Calu3 (cell line): ENCODE results near the gene BAZ1A. TPM values are rescaled to one million over a fixed set of nuclear protein-coding genes. Genes with fewer than 3 reads are reported as not detected.

Experiments
- BruUV-seq: library from RNA; stranded (reverse); fragments of 400-500 nt; replicated peaks from 2 replicates; lab custom pipeline; 2021; lab: Mats Ljungman, UMichigan
- CTCF ChIA-PET: fragments of 300-600 bp; sonication (Branson Sonifier 250); formaldehyde crosslinking; loops from one replicate; lab custom pipeline; 2022; ENCODE audit warnings: antibody characterized with exemption; lab: Charles Lee
- DNase-seq: peaks from one replicate; pipeline ENCODE4 v3.0.0; 2022
- H3K27ac Mint-ChIP-seq: one replicate; pipeline ENCODE4 v1.8.0; 2022; ENCODE audit warnings: mixed read lengths; ENCODE audit not compliant: unreplicated experiment
- H3K27me3 Mint-ChIP-seq: one replicate; pipeline ENCODE4 v1.8.0; 2022; ENCODE audit warnings: mixed read lengths; ENCODE audit not compliant: unreplicated experiment
- H3K36me3 Mint-ChIP-seq: one replicate; pipeline ENCODE4 v1.8.0; 2022; ENCODE audit warnings: mild to moderate bottlenecking, moderate library complexity, mixed read lengths; ENCODE audit not compliant: insufficient read depth, unreplicated experiment
- H3K4me1 Mint-ChIP-seq: one replicate; pipeline ENCODE4 v1.8.0; 2022; ENCODE audit warnings: mild to moderate bottlenecking, low read depth, mixed read lengths; ENCODE audit not compliant: unreplicated experiment
- H3K4me3 Mint-ChIP-seq: one replicate; pipeline ENCODE4 v1.8.0; 2022; ENCODE audit warnings: mild to moderate bottlenecking, low read depth, moderate library complexity, mixed read lengths; ENCODE audit not compliant: unreplicated experiment
- H3K9me3 Mint-ChIP-seq: one replicate; pipeline ENCODE4 v1.8.0; 2022; ENCODE audit warnings: low read depth, mixed read lengths; ENCODE audit not compliant: unreplicated experiment
- CTCF ChIP-seq: fragments of 200-600 bp; IDR thresholded peaks from one replicate; pipeline ENCODE4 v1.8.0; 2022; ENCODE audit warnings: antibody characterized with exemption; ENCODE audit not compliant: unreplicated experiment
- intact Hi-C: fragments of 100-400 bp; cut with micrococcal nuclease; formaldehyde crosslinking; loops from one replicate; pipeline ENCODE4 v1.10.0; 2022; ENCODE audit not compliant: unreplicated experiment
- total RNA-seq: library from RNA; stranded (reverse); gene quantifications from 2 replicates; pipeline ENCODE4 v1.2.3, GENCODE V29; 2022

The BAZ1A gene
- total RNA-seq, 1 experiment from 2014 or later: 35.7 TPM

- intact Hi-C loops: no loop called here
- CTCF ChIA-PET: no interaction called here
- no peak for DNase-seq
- Mint-ChIP-seq H3K4me1 (peaks cover 12% of the 10 kb centered on the region), H3K27me3 (no peaks in the 10 kb centered on the region), H3K36me3 (no peaks in the 10 kb centered on the region), H3K4me3 (no peak overlapping the region), H3K9me3 (no peaks in the 10 kb centered on the region), H3K27ac (no peak overlapping the region)
- no peak for TF ChIP-seq CTCF
- no TSS peak for BruUV-seq
Measured at GRCh38 chr14:34912966-34913365, 37.8 kb upstream of the BAZ1A start.

- Mint-ChIP-seq H3K27ac (no peak overlapping the region), H3K27me3 (no peaks in the 10 kb centered on the region), H3K4me3 (no peak overlapping the region), H3K36me3 (no peaks in the 10 kb centered on the region), H3K9me3 (no peaks in the 10 kb centered on the region), H3K4me1 (peaks cover 12% of the 10 kb centered on the region)
- no peak for DNase-seq
- BruUV-seq: no TSS peak
- TF ChIP-seq CTCF: no peak
- intact Hi-C loops: no loop called here
- CTCF ChIA-PET: interaction anchor here (0.8 kb wide), 1 partner anchor 15 kb away, joined by 3 read pairs; no protein-coding TSS in a partner anchor
Measured at GRCh38 chr14:34912182-34912581, 37.0 kb upstream of the BAZ1A start.

- H3K9me3 Mint-ChIP-seq: no peaks in the 10 kb centered on the region
- BruUV-seq: no TSS peak
- H3K27me3 Mint-ChIP-seq: no peaks in the 10 kb centered on the region
- no peak for TF ChIP-seq CTCF
- no peak overlapping the region for H3K27ac Mint-ChIP-seq
- CTCF ChIA-PET: interaction anchor here (0.6 to 0.8 kb wide), 2 partner anchors 16 to 47 kb away, joined by 3 read pairs; no protein-coding TSS in a partner anchor
- H3K4me3 Mint-ChIP-seq: no peak overlapping the region
- no peak for DNase-seq
- H3K36me3 Mint-ChIP-seq: no peaks in the 10 kb centered on the region
- intact Hi-C loops: no loop called here
- H3K4me1 Mint-ChIP-seq: peaks cover 12% of the 10 kb centered on the region
Measured at GRCh38 chr14:34911209-34912150, 36.3 kb upstream of the BAZ1A start.

- no peak overlapping the region for H3K4me3 Mint-ChIP-seq
- no peaks in the 10 kb centered on the region for H3K27me3 Mint-ChIP-seq
- H3K27ac Mint-ChIP-seq: no peak overlapping the region
- no peak for DNase-seq
- TF ChIP-seq CTCF: no peak
- BruUV-seq: no TSS peak
- peaks cover 3% of the 10 kb centered on the region for H3K4me1 Mint-ChIP-seq
- intact Hi-C loops: no loop called here
- CTCF ChIA-PET: no interaction called here
- no peaks in the 10 kb centered on the region for H3K36me3 Mint-ChIP-seq
- H3K9me3 Mint-ChIP-seq: no peaks in the 10 kb centered on the region
Measured at GRCh38 chr14:34906287-34906686, 31.1 kb upstream of the BAZ1A start.
